Thoracic aorta (tissue), 2 donors: Measurements from ENCODE around the gene SECISBP2L. TPM values are rescaled to one million over a fixed set of nuclear protein-coding genes. Genes with fewer than 3 reads are reported as not detected.

ENCODE experiments used
- ATAC-seq: fragments of 150-250 bp; one replicate; pipeline ENCODE4 v1.8.0; 2017; ENCODE audit warnings: low read depth; ENCODE audit not compliant: insufficient number of reproducible peaks, low FRiP score
- DNase-seq: peaks from one replicate; pipeline ENCODE4 v3.0.0-alpha.2; 2020; ENCODE audit warnings: low spot score
- H3K27ac ChIP-seq, 2 donors: fragments of 200-600 bp; sonication (generic); 1 replicate in 1 of 2; 2 replicates in 1 of 2; pipeline ENCODE4 v1.5.1; 2016; ENCODE audit warnings: mild to moderate bottlenecking in 2 of 2, moderate library complexity in 2 of 2
- H3K27me3 ChIP-seq: fragments of 200-600 bp; sonication (generic); replicated peaks from 2 replicates; pipeline ENCODE4 v1.6.0; 2016; ENCODE audit warnings: mild to moderate bottlenecking; ENCODE audit not compliant: insufficient read depth
- H3K36me3 ChIP-seq: fragments of 200-600 bp; sonication (generic); one replicate; pipeline ENCODE4 v1.5.1; 2016
- H3K4me1 ChIP-seq, 2 donors: fragments of 200-600 bp; sonication (generic); 1 replicate in 1 of 2; 2 replicates in 1 of 2; pipeline versions ENCODE4 v1.5.1 to v1.6.0; 2016; ENCODE audit warnings: low read depth in 2 of 2, mild to moderate bottlenecking in 1 of 2; ENCODE audit not compliant: control insufficient read depth in 1 of 2
- H3K4me3 ChIP-seq: fragments of 200-600 bp; sonication (generic); 2 replicates; pipeline ENCODE4 v1.5.1; 2016; ENCODE audit warnings: mild to moderate bottlenecking
- H3K9me3 ChIP-seq: fragments of 200-600 bp; sonication (generic); 2 replicates; pipeline ENCODE4 v1.5.1; 2016
- total RNA-seq, 2 donors: library from RNA; depleted of rRNA; stranded (reverse); fragments of >200 nt; gene quantifications; one replicate each; pipeline versions ENCODE4 v1.1.0 to v1.2.3, GENCODE V29; 2016
- TF ChIP-seq, protein P1 (sequence below): fragments of 200-600 bp; sonication (generic); IDR thresholded peaks from one replicate; pipeline ENCODE4 v1.5.1; 2019; ENCODE audit warnings: antibody characterized with exemption

The SECISBP2L gene, protein sequence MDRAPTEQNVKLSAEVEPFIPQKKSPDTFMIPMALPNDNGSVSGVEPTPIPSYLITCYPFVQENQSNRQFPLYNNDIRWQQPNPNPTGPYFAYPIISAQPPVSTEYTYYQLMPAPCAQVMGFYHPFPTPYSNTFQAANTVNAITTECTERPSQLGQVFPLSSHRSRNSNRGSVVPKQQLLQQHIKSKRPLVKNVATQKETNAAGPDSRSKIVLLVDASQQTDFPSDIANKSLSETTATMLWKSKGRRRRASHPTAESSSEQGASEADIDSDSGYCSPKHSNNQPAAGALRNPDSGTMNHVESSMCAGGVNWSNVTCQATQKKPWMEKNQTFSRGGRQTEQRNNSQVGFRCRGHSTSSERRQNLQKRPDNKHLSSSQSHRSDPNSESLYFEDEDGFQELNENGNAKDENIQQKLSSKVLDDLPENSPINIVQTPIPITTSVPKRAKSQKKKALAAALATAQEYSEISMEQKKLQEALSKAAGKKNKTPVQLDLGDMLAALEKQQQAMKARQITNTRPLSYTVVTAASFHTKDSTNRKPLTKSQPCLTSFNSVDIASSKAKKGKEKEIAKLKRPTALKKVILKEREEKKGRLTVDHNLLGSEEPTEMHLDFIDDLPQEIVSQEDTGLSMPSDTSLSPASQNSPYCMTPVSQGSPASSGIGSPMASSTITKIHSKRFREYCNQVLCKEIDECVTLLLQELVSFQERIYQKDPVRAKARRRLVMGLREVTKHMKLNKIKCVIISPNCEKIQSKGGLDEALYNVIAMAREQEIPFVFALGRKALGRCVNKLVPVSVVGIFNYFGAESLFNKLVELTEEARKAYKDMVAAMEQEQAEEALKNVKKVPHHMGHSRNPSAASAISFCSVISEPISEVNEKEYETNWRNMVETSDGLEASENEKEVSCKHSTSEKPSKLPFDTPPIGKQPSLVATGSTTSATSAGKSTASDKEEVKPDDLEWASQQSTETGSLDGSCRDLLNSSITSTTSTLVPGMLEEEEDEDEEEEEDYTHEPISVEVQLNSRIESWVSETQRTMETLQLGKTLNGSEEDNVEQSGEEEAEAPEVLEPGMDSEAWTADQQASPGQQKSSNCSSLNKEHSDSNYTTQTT
- 10 to 100 TPM; 34.9 to 55.2 TPM for total RNA-seq

GRCh38 chr15:49046220-49047102 lies at the start of gene SECISBP2L:
Gene SECISBP2L, minus strand, starts transcription at chr15:49046446. Its CDS starts 147 bp downstream, at chr15:49046299.
- DNase-seq (peak; percentile 87), ATAC-seq (peak; percentile 96)
- H3K27ac ChIP-seq, result peak within 1 kb of the TSS; percentile 66 to 90
- H3K36me3 ChIP-seq, result no peaks in the 10 kb centered on the region
- TF ChIP-seq, protein P1, sequence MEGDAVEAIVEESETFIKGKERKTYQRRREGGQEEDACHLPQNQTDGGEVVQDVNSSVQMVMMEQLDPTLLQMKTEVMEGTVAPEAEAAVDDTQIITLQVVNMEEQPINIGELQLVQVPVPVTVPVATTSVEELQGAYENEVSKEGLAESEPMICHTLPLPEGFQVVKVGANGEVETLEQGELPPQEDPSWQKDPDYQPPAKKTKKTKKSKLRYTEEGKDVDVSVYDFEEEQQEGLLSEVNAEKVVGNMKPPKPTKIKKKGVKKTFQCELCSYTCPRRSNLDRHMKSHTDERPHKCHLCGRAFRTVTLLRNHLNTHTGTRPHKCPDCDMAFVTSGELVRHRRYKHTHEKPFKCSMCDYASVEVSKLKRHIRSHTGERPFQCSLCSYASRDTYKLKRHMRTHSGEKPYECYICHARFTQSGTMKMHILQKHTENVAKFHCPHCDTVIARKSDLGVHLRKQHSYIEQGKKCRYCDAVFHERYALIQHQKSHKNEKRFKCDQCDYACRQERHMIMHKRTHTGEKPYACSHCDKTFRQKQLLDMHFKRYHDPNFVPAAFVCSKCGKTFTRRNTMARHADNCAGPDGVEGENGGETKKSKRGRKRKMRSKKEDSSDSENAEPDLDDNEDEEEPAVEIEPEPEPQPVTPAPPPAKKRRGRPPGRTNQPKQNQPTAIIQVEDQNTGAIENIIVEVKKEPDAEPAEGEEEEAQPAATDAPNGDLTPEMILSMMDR, result no peak
- H3K4me3 ChIP-seq, result peak within 1 kb of the TSS; percentile 100
- H3K9me3 ChIP-seq, result no peaks in the 10 kb centered on the region
- peaks cover 16 to 24% of the 10 kb centered on the region in 2 donors for H3K4me1 ChIP-seq
- no peaks in the 10 kb centered on the region for H3K27me3 ChIP-seq

- no peak for DNase-seq
- Histone ChIP-seq H3K4me1 (peaks cover 0 to 5% of the 10 kb centered on the region in 2 donors), H3K9me3 (no peaks in the 10 kb centered on the region), H3K27me3 (no peaks in the 10 kb centered on the region), H3K36me3 (no peaks in the 10 kb centered on the region), H3K4me3 (no peak overlapping the region), H3K27ac (no peak overlapping the region)
- no peak for ATAC-seq
- TF ChIP-seq, protein P1, result no peak
These were observed 48.7 kb upstream of the SECISBP2L start for GRCh38 chr15:49094923-49095322.

DNA sequence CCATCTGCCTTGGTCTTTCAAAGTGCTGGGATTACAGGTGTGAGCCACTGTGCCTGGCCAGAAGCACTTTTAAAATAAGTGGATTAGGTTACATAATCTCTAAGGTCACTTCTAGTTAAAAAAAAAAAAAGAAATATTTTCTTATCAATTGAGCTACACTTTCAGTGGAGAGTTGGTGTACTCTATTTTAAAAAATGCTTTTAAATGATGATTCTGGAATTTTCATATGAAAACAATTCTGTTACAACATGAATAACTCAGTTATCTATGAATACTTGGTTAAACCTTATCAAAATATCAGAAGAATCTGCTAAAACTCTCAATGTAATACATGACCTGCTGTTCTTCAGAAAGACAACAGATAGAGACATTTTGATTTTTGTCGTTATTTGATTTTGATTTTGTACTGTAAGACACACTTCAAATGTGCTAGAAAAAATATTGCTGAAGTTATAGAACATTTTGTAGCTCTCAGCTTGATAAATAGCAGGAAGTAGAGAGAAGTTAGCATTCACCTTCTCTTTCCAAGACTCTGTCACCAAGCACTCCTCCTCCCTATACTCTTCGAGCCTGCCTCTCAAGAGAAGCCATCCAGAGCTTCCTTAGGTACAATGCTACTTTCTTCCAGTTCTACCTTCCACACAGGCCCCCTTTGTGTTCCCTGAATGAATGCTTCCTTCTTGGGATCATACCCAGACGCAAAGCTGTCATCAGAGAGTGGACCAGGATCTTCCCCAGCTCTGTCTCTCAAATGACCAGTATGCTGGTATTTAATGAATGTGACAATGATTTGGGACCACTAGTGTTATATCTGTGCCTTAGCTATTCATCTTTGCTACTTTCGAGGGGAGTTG lies 47.2 kb upstream of the SECISBP2L start:
- DNase-seq, result no peak
- Histone ChIP-seq H3K27ac (no peak overlapping the region), H3K4me1 (peaks cover 0 to 5% of the 10 kb centered on the region in 2 donors)

GRCh38 chr15:49088996-49089395 lies 42.8 kb upstream of the SECISBP2L start:
- Histone ChIP-seq H3K9me3 (no peaks in the 10 kb centered on the region), H3K36me3 (no peaks in the 10 kb centered on the region), H3K27ac (no peak overlapping the region), H3K4me1 (no peaks in the 10 kb centered on the region), H3K27me3 (no peaks in the 10 kb centered on the region), H3K4me3 (no peak overlapping the region)
- TF ChIP-seq, protein P1, result no peak
- DNase-seq (no peak), ATAC-seq (no peak)

More for the DNA sequence above, 47.2 kb upstream of the SECISBP2L start:
- TF ChIP-seq, protein P1, result no peak
- ATAC-seq, result no peak
- Histone ChIP-seq H3K27me3 (no peaks in the 10 kb centered on the region), H3K4me3 (no peak overlapping the region), H3K9me3 (no peaks in the 10 kb centered on the region), H3K36me3 (no peaks in the 10 kb centered on the region)
